A673 (cell line): Measurements from ENCODE around the gene CCIN.

ENCODE experiments used
- EZH2 ChIP-seq: fragments of 200-600 bp; sonication (generic); IDR thresholded peaks from 2 replicates; pipeline ENCODE4 v1.6.1; 2017; ENCODE audit warnings: borderline replicate concordance, low read depth, mild to moderate bottlenecking, mixed read lengths, antibody characterized with exemption, low read length; ENCODE audit not compliant: poor library complexity, severe bottlenecking
- TF ChIP-seq, protein P1 (sequence below): fragments of 300-800, 200-600 bp; sonication (generic); conservative IDR thresholded peaks from 2 replicates; pipeline ENCODE4 v1.5.1; 2017; ENCODE audit warnings: low read depth, mild to moderate bottlenecking, antibody characterized with exemption, low read length, moderate library complexity, mixed read lengths

DNA sequence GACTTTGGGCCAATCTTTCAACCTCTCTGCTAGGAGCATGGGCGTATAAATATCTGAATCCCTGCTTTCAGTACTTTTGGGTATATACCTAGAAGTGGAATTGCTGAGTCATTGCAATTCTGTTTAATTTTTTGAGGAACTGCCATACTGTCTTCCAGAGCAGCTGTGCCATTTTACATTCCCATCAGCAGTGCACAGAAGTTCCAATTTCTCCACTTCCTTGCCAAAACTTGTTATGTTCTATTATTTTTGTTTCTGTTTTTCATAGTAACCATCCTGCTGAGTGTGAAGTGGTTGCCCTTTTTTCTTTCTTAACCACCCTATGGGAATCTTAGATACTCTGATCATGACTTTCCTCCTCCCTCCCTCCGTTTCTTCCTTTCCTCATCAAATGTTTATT lies 11.1 kb upstream of the CCIN start:
- TF ChIP-seq, protein P1, sequence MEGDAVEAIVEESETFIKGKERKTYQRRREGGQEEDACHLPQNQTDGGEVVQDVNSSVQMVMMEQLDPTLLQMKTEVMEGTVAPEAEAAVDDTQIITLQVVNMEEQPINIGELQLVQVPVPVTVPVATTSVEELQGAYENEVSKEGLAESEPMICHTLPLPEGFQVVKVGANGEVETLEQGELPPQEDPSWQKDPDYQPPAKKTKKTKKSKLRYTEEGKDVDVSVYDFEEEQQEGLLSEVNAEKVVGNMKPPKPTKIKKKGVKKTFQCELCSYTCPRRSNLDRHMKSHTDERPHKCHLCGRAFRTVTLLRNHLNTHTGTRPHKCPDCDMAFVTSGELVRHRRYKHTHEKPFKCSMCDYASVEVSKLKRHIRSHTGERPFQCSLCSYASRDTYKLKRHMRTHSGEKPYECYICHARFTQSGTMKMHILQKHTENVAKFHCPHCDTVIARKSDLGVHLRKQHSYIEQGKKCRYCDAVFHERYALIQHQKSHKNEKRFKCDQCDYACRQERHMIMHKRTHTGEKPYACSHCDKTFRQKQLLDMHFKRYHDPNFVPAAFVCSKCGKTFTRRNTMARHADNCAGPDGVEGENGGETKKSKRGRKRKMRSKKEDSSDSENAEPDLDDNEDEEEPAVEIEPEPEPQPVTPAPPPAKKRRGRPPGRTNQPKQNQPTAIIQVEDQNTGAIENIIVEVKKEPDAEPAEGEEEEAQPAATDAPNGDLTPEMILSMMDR: no peak
- no peak for TF ChIP-seq EZH2
